ENCODE results near the gene POMGNT1.
A peak's percentile ranks its signal among the peaks of the same experiment; 100 is the strongest.
"Not testable (repeated sequence)": the region's sequence is repeated elsewhere in the genome, so short reads cannot be mapped to it uniquely, and the experiment has no call there.

POMGNT1 gene
- total RNA-seq = 28.3 reads per million, percentile 55 among the genes with 10 or more reads in this experiment

DNA sequence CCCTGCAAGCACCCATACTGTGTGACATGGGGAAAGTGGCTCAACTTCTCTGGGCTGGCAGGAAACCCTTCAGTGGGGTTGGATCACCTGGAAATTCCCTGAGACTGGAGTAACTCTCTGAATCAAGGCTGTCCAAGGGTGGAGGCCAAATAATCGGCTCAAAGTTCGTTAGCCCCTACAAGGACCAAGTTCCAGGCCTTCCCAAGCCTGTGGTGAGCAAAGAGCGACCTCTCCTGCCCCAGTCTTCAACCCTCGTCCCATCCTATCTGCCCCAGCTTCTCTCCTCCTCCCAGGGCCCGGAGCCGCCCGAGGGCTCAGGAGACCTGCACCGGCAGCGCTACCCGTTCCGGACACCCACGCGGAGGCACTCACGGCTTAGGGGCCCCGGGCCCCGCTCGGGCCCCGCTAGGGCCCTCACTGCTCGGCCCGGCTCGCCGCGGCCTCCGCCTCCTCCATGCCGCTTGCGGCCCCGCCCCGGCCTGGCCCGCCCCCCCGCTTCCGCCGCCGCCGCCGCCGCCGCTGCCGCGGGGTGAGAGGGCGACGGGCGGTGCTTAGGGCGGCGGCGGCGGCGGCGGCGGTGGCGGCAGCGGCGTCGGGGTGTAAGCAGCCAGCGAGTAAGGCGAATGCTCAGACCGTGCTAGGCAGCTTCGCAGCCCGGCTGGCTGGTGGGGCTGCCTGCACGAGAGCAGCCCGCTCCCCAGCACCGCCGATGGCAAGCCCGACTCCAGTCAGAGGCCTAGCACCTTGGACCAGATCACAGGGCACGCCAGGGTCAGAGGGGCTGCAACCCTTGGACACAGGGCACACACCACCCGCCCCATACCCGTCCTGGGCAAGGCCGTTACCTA lies at the start of gene POMGNT1:
TSS of gene POMGNT1 (minus strand) at position 471 of the 848 bp plus-strand sequence. CDS start 613 bp downstream, outside the sequence.
- DNase-seq = peak; percentile 58

DNA sequence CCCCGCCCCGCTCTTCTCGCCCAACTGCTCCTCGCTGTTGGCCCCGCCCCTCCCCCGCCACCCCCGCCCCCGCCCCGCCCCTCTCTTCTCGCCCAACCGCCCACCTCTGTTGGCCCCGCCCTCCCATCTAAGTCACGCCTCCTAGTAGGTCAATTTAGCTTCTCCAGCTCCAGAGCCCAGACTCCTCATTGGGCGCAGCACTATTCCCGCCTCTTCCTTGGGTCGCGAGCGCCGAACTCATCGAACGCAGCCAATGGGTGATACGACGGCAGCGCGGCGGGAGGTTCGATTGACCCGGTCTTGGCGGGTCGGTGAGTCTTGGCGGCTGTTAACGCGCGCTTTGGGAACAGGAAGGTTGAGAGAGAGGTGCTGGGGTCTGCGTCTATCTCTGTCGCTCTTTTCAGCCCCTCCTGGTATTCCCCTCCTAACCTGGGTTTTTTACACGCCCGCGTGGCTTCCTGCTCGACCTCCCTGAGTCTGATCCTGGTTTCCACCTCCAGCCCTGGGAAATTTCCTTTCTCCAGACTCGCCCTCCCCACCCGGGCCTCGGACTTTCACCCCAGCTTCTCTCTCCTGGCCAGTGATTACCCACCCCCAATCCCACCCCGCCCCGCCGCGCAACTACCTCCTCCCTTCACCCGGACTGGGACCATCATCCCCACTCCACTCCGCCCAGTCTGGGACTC lies 49.3 kb upstream of the POMGNT1 start, which contains the start of gene RAD54L:
TSS of gene RAD54L (plus strand) at position 328 of the 686 bp plus-strand sequence. CDS start 643 bp downstream, outside the sequence.
- peak; percentile 94 for DNase-seq

DNA sequence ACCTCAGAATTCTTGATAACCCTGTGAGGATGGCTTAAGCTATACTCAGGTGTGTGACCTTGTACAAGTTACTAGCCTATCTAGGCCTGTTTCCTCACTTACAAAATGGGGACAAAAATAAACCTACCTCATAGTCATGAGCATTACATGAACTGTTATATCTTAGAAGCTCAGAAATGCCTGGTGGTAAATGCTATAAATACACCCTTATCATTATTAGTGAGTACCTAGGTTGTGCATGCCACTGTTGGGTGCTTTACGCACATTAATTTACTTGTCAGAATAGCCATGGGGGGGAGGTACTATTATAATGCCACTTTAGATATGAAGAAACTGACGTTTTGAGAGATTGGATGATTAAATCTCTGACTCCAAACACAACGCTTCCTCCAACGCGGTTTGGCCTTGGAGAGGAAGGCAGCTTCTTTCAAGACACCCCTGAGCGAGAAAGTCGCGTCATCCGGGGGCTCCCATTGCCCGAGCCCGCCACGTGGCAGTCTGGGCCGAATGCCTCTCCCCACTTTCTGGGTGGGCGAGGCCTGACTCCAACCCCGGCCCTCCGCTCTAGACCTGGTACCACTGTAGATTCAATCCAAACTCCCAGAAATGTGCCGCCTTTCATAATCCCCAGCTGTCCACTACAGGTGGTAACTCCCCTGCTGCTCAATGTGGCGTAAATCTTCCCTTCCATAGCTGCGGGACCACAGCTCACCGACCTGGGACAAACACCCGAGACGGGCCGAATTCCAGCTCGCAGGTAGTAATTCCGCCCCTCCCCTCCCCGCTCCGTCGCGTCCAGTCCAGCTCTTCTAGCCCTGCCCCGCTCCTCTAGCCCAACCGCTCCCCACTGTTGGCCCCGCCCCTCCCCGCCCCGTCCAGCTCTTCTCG lies 48.6 kb upstream of the POMGNT1 start:
- peak; percentile 30 for DNase-seq

DNA sequence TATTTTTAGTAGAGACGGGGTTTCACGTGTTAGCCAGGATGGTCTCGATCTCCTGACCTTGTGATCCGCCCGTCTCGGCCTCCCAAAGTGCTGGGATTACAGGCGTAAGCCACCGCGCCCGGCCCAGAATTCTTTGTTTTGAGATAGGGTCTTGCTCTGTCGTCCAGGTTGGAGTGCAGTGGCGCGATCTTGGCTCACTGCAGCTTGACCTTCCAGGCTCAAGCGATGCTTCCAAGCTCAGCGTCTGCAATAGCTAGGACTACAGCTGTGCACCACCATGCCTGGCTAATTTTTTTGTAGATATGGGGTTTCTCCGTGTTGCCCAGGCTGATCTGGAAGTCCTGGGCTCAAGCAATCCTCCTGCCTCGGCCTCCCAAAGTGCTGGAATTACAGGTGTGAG lies 47.9 kb upstream of the POMGNT1 start:
- DNase-seq = not testable (repeated sequence)

DNA sequence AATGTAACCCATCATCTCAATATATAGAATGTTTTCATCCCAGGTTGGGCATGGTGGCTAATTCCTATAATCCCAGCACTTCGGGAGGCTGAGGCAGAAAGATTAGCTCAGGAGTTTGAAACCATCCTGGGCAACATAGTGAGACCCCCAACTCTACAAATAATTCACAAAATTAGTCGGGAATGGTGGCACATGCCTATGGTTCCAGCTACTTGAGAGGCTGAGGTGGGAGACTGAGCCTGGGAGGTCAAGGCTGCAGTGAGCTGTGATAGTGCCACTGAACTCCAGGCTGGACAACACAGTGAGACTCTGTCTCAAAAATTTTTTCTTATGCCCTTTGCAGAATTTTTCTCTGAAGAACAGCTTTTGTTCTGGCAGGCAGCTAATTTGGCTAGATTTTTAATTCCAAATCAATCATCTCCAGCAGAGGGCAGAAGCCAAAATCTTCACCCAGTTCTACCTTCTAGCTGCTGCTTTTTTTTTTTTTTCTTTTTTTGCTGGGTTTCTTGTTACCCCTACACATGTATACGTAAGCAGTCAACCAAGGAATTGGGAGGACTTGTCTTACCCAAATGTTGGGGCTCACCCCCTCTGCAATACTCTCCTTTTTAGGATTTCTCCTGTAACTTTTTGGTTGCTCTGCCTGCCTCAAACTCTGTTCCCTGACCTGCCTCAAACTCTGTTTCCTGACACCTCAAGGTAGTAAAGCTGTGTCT lies 46.6 kb upstream of the POMGNT1 start:
- DNase-seq = no peak

DNA sequence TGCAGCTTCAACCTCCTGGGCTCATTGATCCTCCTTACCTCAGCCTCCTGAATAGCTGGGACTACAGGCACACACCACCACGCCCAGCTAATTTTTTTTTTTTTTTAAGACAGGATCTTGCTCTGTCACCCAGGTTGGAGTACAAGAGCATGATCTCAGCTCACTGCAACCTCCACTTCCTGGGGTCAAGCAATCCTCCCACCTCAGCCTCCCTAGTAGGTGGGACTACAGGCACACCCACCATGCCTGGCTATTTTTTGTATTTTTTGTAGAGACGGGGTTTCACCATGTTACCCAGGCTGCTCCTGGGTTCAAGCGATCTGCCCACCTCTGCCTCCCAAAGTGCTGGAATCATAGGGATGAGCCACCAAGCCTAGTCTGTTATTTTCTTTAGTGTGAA lies 45.6 kb upstream of the POMGNT1 start:
- DNase-seq = not testable (repeated sequence)

DNA sequence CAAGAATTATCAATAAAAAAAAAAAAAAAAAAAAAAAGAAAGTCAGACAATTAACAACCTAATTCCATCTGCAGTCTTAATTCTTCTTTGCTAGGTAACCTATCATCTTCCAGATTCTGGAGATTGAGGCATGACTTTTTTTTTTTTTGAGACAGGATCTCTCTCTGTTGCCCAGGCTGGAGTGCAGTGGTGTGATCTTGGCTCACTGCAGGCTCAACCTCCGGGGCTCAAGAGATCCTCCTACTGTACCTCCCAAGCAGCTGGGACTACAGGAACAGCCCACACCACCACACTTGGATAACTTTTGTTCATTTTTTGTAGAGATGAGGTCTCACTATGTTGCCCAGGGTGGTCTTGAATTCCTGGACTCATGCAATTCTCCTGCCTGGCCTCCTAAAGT lies 44.7 kb upstream of the POMGNT1 start:
- DNase-seq = no peak

DNA sequence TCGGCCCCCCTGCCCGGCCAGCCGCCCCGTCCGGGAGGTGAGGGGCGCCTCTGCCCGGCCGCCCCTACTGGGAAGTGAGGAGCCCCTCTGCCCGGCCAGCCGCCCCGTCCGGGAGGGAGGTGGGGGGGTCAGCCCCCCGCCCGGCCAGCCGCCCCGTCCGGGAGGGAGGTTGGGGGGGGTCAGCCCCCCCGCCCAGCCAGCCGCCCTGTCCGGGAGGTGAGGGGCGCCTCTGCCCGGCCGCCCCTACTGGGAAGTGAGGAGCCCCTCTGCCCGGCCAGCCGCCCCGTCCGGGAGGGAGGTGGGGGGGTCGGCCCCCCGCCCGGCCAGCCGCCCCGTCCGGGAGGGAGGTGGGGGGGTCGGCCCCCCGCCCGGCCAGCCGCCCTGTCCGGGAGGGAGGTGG lies 43.5 kb upstream of the POMGNT1 start:
- not testable (repeated sequence) for DNase-seq

DNA sequence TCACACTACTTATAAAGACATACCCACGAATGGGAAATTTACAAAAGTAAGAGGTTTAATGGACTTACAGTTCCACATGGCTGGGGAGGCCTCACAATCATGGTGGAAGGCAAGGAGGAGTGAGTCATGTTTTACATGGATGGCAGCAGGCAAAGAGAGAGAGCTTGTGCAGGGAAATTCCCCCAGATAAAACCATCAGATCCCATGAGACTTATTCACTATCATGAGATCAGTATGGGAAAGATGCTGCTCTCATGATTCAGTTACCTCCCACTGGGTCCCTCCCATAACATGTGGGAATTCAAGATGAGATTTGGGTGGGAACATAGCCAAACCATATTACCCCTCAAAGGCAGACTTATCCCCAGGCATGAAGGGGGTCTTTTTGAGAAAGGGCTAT lies 40.6 kb upstream of the POMGNT1 start:
- not testable (repeated sequence) for DNase-seq

DNA sequence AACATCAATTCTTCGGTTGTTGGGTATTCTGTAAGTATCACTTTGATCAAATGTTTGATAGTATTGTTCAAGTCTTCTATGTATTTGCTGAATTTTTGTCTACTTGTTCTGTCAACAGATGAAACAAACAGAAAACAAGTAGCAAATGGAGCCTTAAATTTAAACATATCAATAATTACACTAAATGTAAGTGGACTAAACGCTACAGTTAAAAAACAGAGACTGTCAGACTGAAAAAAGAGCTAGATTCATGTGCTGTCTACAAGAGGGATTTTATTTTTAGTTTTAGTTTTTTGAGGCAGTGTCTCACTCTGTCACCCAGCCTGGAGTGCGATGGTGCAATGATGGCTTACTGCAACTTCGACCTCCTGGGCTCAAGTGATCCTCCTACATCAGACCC lies 38.6 kb upstream of the POMGNT1 start:
- DNase-seq = no peak

DNA sequence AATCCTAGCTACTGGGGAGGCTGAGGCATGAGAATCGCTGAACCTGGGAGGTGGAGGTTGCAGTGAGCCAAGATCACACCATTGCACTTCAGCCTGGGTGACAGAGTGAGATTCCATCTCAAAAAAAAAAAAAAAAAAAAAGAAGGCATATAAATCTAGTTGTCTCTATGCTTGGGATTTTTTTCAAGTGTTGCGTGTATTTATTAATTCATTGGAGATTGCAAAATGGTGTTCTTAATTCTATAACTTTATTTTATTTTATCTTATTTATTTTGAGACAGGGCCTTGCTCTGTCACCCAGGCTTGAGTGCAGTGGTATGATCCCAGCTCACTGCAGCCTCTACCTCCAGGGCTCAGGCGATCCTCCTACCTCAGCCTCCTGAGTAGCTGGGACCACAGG lies 33.0 kb upstream of the POMGNT1 start:
- DNase-seq = not testable (repeated sequence)

DNA sequence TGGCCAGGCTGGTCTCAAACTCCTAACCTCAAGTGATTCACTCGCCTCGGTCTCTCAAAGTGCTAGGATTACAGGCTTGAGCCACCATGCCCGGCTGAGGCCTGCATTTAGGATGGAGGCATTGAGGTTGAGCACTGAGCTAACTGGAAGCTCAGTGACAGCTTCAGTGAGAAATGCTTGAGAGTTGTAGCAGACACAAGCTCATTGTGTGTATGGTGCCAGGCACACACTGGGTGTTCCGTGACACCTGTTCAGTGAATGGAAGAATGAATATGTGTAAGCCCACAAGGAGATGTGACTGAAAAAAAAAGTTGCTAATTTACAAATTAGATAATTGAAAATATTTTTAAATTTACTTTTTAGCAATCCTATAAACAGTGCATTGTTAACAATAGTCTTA lies 26.7 kb upstream of the POMGNT1 start:
- DNase-seq = no peak

DNA sequence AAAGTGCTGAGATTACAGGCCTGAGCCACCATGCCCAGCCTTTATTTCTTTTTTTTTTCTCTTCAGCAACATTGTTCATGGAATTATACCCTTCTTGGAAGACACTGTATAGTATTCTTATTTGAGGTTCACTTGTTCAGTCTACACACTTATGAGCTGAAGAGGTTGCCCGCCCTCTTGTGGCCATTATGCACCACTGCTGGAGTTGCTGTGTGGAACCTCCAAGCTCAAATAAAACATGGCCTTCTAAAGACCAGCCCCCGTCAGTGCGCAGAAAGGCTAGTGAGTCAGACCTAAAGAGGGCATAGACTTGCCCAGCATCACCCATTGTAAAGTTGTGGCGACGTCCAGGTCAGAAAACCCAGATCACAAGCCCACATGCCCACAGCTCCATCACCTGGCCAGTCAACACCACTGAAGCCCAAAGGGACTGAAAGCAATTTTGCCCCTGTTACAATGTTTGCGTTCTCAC lies 25.3 kb upstream of the POMGNT1 start:
- DNase-seq = peak; percentile 33

DNA sequence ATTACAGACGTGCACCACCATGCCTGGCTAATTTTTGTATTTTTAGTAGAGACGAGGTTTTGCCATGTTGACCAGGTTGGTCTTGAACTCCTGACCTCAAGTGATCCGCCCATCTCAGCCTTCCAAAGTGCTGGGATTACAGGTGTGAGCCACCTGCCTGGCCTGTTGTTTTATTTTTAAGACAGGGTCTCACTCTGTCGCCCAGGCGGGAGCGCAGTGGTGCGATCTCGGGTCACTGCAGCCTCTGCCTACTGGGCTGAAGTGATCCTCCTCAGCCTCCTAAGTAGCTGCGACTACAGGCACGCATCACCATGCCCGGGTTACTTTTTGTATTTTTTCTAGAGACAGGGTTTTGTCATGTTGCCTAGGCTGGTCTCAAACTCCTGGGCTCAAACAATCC lies 24.8 kb upstream of the POMGNT1 start:
- DNase-seq = not testable (repeated sequence)

DNA sequence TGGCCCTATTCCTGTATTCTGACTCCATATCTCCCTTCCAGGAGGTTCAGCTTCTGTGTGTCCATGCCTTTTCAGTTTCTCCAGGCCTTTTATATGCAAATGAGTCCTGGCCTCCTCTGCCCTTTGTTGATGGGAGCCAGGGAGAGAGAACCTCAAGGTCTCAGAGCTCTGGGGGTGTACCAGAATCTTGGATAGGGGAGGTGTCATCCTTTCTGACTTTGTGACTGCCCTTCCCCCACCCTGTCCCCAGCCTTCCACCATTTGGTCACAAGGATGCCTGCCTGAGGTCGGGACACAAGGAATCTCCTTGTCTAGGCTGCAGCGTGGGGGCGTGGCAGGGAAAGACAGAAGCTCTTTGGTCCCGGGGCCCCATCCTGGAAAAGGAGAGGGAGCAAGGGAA lies 23.5 kb upstream of the POMGNT1 start:
- no peak for DNase-seq

DNA sequence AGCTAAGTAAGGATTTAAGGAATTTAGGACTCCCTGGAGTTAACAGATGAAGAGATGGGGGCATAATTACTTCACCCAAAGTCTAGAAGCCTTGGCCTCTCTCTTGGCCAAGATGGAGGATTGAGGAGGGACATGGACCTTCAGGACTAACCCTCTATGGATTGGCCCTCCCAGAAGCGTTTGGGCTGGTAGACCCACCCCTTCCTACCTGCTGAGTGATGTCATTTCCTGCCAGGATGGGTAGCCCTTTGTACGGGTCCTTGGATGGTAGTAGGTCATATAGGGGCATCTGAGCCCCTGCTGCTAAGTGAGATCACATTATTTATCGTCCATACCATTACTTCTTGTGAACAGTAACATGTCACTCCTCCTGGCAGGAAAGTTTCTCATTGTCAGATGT lies 22.6 kb upstream of the POMGNT1 start:
- DNase-seq = no peak

DNA sequence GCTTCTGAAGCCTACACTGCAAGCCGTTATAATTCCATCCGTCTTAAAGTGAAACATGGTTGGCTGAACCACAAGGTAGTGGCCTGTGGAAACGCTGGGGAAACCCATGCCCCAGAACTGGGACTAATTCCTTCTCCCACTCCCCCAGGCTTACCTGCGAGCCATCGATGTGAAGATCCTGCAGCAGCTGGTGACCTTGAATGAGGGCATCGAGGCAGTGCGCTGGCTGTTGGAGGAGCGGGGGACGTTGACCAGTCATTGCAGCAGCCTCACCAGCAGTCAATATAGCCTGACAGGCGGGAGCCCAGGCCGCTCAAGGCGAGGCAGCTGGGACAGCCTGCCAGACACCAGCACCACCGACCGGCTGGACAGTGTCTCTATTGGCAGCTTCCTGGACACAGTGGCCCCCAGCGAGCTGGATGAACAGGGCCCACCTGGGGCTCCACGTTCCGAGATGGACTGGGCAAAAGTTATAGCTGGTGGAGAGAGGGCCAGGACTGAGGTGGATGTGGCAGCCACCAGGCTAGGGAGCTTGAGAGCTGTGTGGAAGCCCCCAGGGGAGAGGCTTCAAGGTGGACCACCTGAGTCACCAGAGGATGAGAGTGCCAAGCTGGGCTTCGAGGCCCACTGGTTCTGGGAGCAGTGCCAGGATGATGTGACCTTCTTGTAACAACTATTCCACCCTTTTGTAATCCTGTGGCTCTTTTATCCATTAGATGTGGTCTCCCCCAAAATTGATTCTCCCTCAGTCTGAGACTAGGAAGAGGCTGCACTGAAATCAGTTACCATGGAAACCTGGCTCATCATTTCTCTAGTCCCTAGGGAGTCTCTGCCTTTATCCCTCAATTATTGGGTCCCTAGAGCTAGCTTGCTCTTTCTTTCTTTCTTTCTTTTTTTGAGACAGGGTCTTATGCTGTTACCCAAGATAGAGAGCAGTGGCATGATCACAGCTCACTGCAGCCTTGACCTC lies 21.6 kb upstream of the POMGNT1 start:
- DNase-seq = no peak

DNA sequence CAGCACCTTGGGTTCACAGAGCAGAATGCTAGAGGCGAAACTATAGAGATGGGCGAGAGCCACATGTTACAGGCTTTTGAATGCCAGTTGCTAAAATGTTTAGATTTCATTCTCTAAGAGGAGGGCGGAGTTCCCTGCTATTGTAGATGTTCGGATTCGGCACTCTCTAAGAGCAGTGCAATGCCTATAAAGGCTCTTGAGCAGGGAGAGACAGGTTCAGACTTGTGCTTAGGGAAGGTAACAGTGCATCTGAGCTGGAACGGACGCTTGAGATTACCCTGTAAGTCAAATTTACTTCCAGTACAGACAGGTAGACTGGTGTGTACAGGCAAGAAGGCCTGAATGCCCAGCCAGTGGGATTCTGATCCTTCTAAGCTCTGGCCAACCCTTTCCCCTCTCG lies 20.2 kb upstream of the POMGNT1 start:
- DNase-seq = no peak

DNA sequence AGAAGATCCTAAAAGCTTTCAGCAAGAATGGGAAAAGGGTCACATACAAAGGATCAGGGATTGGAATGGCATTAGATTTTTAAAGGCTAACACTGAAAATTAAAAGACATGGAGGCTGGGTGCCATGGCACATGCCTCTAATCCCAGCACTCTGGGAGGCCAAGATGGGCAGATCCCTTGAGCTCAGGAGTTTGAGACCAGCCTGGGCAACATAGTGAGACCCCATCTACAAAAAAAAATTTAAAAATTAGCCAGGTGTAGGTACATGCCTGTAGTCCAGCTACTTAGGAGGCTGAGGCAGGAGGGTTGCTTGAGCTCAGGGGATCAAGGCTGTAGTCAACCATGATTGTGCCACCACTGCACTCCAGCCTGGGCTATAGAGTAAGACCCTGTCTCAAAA lies 17.3 kb upstream of the POMGNT1 start:
- DNase-seq = no peak

DNA sequence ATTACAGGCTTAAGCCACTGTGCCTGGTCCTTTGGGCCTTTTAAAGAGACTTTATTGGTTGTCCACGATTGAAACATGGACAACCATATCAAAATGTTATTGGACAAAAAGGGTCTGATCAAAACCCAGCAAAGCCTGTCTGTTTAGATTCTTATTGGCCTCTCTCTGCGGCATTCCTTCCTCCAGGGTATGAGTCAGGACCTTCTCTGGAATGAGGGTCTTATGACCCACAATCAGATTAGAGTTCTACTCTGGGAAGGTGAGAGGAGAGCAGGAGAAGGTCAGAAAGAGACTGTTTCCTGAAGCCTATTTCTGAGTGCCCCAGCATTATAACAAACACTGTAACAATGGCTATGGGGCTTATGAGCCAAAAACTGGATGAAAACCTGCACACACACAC lies 12.8 kb upstream of the POMGNT1 start:
- no peak for DNase-seq

DNA sequence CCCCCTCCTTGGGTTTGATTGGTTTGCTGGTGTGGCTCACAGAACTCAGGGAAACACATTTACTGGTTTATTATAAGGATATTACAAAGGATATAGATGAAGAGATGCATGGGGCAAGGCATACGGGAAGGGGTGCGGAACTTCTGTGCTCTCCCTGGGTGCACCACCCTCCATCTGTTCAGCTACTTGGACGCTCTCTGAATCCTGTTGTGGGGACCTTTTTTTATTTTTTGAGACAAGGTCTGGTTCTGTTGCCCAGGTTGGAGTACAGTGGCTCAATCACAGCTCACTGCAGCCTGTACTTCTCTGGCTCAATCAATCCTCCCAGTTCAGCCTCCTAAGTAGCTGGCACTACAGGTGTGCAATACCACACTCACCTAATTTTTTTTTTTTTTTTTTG lies 12.3 kb upstream of the POMGNT1 start:
- DNase-seq = no peak
